ENCODE data around the gene PEX11G.

DNA sequence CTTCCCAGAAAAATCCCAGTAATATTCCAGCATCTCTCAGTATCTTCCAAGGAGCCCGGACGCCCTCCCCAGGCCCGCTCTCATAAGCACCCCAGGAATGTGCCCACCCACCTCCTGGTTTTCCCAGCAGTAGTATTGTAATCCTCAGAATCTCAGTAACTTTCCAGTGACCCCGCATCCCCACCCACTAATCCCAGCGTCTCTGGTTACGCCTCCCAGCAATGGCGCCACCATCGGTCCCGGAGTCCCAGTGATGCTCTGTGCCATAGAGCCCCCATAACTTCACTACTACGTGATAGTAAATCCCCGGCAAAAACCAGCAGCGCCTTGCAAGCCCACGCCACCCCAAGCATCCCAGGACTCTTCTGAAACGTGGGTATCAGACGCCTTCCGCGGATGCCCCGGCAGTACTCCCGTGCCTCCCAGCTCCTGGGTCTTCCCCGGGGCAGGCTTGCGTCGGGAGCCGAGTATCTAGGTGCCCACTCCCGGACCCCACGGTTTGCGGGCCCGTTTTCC, 45.8 kb upstream of the PEX11G start:
- TF ChIP-seq CTCF (conservative IDR thresholded peaks at IDR 0.05; ENCODE audit: low read length) (0 out of 2 replicates have a peak, but pooled peaks have one; percentile 7), EZH2phosphoT487 (IDR thresholded peaks at IDR 0.05; ENCODE audit: borderline replicate concordance) (no peak)
